HG02981 (cell line): Measurements from ENCODE around the gene PSMG3.

Experiments
- ATAC-seq: cut with Tn5 transposase; IDR thresholded peaks from one replicate; pipeline ENCODE4 v1.9.1; 2021; ENCODE audit warnings: mild to moderate bottlenecking, moderate library complexity; ENCODE audit not compliant: unreplicated experiment

The PSMG3 gene

GRCh38 chr7:1546909-1547776 lies 22.7 kb downstream of the PSMG3 start:
- ATAC-seq: no peak

DNA sequence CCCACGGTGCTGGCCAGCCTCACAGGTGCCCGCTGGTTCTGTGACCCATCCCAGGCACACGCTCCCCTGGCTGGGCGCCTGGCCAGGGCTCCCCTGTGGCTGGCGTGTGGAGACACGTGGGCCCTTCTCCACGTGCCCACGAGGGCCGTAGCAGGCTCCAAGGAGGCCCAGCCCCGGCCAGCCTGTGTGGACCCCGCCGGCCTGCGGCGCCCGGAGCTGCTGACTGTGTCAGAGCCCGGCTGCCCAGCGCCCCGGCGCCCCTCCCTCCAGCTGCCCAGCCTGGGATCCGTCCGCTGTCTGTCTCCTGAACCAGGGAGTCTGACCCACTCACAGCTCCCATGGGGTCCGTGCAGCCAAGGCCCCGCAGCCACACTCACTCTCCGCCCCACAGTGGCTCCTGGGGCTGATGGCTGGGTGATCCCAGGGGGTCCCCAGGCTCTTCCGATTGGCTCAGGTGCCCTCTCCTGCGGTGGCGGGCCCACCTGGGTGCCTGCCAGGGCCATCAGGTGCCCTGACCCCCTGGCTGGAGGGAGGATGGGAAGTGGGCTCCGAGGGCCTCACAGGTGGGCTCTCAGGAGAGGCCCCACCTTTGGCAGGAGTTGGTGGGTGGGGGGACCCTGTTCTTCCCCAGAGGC lies 23.4 kb downstream of the PSMG3 start:
- no peak for ATAC-seq

GRCh38 chr7:1545417-1546246 lies 24.2 kb downstream of the PSMG3 start:
- no peak for ATAC-seq

GRCh38 chr7:1544896-1545416 lies 24.9 kb downstream of the PSMG3 start:
- ATAC-seq: no peak

GRCh38 chr7:1544178-1544895 lies 25.5 kb downstream of the PSMG3 start:
- no peak for ATAC-seq

DNA sequence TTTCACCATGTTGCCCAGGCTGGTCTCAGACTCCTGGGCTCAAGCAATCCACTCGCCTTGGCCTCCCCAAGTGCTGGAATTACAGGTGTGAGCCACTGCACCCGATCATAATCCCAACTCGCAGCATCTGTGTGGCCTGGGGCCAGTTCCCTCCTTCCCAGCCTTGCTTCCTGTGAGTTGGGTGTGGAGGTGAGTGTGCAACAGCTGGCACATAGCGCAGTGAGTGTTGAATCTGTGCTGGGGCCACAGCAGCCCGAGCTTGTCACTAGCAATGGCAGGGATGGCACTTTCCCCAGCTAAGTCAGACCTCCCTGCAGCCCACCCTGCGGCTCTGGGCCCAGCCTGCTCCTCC lies 26.0 kb downstream of the PSMG3 start:
- ATAC-seq: no peak

DNA sequence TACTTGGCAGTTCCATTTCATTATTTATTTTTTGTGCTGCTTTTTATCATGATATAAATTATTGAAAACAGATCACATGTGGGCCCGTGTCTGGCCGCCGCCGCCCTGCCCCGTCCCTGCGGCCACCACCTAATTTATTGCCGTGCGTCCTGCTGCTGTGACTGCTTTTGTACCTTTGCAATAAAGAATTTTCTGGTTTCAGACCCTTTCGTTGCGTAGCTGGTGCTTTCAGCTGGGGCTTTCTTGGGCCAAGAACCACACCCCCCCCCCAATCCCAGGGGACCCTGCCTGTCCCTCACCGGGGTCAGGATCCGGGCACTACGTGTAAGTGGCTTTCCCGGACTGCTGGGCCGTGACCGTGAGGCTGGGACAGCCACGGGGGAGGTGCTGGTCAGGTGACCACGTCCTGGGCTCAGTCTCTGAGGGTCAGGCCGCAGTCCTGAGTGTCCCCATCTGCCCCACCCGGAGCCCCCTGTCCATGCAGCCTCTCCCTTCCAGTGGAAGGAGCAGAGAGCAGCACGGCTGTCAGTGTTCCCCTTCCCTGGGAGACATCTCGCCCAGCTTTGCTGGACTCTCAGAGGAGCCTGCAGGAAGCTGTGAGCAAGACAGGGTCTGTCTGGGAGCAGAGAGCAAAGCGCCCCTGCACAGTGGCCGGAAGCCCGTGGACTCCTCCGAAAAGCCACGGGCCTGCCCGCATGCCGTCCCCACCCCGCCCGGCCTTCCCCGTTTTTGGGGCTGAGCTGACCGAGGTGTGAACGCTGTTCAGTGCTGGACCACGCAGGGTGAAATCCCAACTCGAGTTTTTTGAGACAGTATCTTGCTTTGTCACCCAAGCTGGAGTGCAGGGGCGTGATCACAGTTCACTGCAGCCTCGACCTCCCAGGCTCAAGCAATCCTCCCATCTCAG lies 26.7 kb downstream of the PSMG3 start:
- ATAC-seq: no peak

DNA sequence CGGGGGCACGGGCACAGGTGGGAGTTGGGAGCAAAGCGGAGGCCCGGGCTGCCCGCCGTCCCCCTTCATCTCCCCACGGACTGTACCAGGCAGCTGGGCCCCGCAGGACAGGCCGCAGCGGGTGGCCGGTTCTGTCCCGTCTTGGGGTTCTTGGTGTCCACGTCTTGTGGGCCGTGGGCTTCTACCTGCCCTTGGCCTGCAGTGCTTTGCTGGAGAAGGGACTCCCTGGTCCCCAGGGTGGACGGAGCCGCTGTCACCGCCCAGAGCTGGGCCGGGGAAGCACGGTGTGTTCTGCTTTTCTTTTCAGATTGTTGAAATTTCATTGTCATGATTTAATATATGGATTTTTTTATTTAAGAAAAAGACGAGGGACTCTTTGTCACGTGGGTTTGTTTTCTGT lies 27.5 kb downstream of the PSMG3 start:
- ATAC-seq: no peak

DNA sequence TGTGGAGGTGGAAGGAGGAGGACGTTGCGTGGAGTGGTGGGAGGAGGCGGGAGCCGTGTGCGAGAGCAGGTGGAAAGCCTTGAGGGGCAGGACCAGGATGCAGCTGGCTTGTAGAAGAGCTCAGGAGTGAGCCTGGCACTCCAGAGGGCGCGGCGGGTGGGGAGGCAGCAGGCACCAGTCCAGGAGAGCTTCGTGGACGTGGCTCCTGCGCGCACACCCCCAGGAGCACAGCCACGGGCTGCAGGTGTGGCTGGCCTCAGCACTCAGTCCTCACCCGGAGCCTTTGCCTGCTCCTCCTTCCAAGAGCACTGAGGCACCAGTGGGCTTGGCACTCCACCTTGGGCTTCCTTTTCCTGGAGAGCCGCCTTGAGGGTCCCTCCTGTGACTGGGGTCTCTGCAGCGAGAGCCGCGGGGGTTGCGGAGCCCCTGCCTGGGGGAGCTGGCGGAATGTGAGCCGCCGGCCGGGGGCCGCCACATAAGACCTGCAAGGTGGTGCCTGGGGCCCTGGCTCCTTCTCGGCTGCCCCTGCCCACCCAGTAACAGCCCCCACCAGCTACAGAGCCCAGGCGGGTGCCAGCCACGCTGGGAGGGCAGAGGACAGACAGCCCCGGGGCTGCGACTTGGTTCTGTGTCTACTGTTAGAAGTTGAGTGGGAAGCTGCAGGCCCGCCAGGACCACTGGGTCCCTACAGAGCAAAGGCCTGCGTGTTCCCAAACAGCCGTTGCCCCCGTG lies 28.2 kb downstream of the PSMG3 start:
- no peak for ATAC-seq

- no peak for ATAC-seq
Measured at GRCh38 chr7:1540776-1541271, 29.0 kb downstream of the PSMG3 start.

GRCh38 chr7:1539882-1540775 lies 29.7 kb downstream of the PSMG3 start:
- ATAC-seq: no peak

- no peak for ATAC-seq
Measured at GRCh38 chr7:1539181-1539881, 30.5 kb downstream of the PSMG3 start.

DNA sequence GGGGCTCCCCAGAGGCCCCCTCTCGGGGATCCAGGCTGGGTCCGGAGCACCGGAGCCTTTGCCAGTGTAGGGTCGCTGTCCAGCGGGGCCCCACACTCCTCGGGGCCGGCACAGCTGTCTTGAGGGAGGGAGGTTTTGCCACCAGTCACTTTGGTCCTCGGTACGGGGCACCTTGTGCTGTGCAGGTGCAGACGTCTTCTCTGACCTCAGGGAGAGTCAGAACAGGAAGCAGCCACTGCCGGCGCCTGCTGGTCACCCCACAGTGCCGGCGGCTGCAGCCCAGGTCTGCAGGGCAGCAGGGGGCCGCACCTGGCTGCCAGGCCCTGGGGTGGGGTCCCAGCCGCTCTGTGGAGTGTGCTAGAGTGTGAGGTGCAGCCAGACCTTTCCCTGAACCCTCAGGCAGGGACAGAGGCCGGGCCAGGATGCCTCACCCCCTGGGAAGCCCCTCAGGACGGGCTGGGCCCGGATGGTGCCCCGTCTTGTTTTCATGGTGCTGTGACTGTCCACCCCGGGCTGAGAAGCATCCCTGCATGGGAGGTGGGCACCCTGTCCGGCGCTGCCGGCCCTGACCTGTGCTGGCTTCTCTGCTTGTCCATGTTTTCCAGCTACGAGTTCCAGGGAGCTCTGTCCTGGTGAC lies 31.2 kb downstream of the PSMG3 start:
- no peak for ATAC-seq

- no peak for ATAC-seq
Measured at GRCh38 chr7:1537535-1538412, 32.1 kb downstream of the PSMG3 start.

DNA sequence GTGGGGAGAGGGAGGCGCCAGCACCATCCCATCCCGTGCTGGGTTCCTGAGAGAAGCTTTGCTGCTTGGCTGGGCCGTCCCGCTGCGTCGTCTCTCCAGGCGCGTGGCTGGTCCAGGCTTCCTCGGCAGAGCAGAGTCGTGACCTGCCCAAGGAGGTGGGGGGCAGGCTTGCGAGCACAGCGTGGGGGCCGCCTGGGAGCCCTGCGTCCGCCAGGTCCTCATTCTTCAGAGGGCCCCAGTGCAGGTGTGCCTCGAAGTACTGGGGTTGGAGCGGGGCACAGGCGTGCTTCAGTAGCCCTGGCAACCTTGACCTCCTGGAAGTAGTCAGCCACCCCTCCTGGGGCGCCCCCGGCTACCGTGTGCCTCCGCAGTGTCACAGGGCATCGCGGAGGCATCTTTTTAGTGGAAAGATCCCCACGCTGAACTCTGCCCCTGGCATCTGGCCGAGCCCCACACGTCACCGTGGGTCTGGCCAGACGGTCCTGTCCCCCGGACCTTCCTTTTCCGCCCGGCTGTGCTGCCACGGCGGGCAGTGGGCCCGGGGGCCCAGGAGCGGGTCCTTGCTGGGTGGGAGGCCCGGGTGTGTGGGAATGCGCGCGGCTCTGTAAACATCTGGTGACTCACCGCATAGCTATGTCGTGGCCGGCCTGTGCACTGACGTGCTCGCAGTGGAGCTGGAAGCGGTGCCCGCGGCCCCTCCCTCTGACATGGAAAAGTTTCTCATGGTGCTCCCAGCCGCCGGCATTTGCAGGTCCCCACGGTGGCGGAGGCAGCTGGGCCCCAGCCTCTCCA lies 32.9 kb downstream of the PSMG3 start:
- ATAC-seq: no peak
